Stimulated activated CD4-positive, alpha-beta T cell treated with anti-CD3 and anti-CD28 coated beads, Interleukin-15, amount 100 ng/mL, for 24 hours (primary cell): ENCODE data around the gene ADA.
"Not testable (repeated sequence)": the region's sequence is repeated elsewhere in the genome, so short reads cannot be mapped to it uniquely, and the experiment has no call there.

Experiments
- DNase-seq: peaks from one replicate; pipeline ENCODE4 v3.0.0-alpha.2; 2020

The ADA gene

DNA sequence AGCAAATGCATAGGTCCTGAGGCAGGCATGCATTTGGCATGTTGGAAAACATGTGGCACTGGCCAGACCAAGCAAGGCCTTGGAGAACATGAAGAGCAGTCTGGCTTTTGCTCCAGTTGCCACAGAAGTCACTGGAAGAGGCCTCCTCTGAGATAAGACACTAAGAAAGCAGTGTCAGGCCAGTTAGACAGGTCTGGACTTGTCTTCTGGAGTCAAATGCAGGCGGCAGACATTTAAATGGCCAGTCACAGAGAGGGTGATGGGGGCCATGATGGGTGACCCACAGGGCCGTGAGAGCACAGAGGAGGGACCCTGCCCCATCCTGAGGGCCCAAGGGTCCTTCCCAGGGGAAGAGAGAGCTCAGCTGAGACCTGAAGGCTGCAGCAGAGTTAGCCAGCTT lies 26.7 kb upstream of the ADA start:
- DNase-seq = no peak

DNA sequence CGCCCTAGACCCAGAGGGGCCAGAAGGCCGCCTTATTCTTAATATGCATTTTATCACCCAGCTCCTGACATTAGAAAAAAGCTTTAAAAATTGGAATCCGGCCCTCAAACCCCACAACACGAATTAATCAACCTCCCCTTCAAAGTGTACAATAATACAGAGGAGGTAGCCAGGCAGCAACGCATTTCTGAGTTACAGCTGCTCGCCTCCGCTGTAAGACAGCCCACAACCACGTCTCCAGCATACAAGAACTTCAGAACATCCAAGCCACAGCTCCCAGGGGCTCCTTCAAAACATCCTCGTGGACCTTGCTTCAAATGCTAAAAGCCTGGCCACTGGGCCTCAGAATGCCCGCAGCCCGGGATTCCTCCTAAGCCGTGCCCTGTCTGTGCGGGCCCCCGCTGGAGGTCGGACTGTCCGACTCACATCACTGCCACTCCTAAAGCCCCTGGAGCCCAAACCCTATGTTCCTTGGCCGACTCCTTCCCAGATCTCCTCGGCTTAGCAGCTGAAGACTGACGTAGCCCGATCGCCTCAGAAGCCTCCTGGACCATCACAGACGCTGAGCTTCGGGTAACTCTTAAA lies 20.9 kb upstream of the ADA start:
- not testable (repeated sequence) for DNase-seq

DNA sequence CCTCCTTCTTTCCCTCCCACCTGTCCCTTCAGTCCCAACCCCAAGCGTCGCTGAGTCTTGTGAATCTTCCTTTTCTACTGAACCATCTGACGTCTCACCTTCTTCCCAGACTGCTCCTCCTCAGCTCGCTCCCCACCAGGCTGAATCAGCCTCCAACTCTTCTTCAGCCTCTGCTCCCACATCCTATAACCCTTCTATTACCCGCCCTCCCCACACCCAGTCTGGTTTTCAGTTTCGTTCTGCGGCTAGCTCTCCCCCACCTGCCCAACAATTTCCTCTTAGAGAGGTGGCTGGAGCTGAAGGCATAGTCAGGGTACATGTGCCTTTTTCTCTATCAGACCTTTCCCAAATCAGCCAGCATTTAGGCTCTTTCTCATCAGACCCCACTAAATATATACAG lies 20.0 kb upstream of the ADA start:
- peak; percentile 76 for DNase-seq

DNA sequence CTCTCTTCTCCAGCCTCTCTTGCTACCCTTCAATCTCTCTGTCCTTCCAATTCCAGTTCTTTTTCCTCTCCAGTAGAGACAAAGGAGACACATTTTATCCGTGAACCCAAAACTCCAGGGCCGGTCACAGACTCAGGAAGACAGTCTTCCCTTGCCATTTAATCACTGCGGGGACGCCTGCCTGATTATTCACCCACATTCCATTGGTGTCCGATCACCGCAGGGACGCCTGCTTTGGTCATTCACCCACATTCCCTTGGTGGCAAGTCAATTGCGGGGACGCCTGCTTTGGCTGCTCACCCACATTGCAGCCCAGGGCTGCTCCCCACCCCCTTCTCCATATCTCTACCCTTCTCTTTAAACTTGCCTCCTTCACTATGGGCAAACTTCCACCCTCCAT lies 19.4 kb upstream of the ADA start:
- DNase-seq = not testable (repeated sequence)

DNA sequence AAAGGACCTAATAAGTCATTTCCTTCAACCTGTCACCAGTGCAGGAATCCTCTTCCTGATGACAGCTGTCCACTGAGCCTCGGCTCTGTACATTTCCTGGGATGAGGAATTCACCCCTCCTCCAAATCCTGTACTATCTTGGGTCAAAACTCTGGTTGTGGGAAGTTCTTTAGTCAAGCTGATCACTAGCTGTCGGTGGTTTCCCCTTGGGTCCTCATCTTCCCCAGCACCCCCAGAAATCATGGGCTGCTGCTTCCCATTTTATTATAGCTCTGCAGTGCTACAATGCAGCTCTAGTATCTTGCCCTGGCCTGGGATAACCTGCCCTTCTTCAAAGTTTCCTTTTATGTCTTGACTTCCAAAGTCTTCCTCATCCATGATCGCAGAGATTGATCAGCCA lies 14.6 kb upstream of the ADA start:
- no peak for DNase-seq

DNA sequence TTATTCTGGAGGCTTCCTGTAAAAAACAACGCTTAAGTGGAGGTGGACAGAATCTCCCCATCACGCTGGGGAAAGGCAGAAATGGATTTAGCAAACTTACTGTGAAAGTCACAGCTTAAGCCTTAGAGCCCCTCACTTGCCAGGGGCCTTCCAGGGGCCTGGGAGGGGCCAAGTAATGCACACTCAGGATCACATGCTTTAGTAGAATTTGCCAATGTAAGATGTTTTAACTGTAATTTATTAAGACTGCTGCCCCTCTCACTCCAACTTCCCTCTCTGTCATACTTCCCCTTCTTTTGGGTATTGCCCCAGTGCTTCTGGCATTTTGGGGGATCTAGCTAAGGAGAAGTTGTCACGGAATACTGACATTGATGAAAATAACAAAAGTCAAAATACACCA lies 12.6 kb upstream of the ADA start:
- DNase-seq = no peak

DNA sequence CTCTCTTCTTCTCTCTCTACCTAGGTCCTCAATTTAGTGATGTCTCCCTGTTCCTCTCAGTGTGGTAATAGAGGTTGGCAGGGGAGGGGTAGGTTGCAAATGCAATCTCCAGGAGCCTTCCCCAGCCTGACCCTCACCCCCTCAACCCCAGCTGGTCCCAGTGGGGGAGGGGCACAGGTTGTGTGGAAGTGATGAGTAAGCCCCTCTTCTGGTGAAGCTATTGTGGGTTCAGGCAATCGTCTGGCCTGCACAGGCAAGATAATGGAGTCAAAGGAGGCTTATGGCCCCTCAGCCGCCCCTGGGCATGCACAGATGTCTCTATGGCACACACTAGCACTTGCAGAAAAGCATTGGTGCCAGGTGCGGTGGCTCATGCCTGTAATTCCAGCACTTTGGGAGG lies 10.8 kb upstream of the ADA start:
- DNase-seq = no peak

DNA sequence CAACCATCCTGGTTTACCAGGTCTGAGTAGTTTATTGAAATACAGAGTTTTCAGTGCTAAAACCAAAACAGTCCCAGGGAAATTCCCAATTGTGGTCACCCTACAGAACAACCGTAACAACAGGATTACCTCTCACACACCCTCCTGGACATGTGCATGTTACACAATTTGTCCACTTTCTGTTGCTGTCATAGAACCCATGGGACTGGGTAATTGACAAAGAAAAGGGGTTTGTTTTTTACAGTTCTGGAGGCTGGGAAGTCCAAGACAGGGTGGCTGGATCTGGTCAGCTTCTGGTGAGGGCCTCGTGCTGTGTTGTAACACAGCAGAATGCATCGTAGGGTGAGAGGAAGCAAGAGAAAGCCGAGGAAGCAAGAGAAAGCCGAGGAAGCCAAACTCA lies 9.1 kb upstream of the ADA start:
- no peak for DNase-seq

DNA sequence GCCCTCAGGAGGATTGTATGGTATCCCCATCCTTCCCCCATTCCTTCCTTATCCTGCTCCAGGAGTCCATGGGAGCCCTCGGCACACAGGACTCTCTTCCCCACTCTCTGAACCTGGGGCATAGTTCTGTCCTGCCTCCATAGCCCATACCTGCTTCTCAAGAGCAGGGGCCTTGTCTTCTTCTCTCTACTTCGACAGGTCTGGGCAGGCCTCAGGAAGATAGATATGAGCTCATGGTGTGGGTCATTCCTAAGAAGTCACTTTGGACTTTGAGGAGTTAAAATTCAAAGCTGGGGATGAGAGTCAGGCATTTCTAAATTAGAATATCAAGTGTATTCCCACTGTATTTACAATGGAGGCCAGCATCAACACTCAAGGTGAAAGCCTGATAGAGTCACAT lies 8.4 kb upstream of the ADA start:
- DNase-seq = no peak

DNA sequence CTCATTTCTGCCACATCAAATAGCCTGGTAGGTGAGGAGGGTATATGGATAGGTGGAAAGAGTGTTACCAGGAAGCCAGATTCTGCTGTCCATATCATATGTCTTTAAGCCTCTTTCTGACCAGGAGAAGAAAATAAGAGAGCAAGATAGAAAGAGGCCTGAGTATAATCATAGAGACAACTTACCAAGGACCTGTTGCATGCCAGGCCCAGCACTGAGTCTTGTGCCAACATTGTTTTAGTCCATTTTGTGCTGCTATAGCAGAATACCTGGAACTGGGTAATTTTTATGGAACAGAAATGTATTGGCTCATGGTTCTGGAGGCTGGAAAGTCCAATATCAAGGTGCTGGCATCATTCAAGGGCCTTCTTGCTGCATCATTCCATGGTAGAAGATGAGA lies 7.3 kb upstream of the ADA start:
- no peak for DNase-seq

DNA sequence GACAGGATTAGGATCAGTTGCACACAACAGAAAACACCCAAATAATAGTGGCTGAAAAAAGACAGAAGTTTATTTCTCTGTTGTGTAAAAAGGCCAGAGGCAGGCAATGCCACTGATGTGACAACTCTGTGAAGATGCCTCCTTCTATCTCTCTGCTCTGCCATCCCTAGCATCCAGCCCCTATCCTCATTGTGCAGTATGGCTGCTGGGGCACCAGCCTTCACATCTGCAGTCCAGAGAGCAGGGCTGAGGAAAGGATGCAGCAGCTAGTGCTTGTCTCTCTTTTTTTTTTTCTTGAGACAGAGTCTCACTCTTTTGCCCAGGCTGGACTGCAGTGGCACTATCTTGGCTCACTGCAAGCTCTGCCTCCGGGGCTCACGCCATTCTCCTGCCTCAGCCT lies 6.4 kb upstream of the ADA start:
- DNase-seq = no peak

DNA sequence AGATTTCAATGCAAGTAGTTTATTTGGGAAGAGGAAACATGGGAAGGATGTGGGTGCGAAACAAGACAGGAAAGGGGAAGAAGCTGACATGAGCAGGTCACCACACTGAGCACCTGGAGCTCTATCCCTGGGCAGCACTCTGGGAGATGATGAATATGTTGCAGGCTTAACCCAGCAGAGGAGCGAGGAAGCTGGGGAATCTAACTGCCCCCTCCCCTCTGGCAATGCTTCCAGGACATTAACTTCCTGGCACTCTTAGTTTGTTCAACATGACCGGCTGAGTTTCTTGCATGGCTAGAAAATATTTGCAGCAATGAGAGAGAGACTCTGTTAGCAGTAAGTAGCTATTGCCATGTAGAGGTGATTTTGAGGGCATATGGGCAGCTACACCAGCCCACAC lies 4.9 kb upstream of the ADA start:
- no peak for DNase-seq

DNA sequence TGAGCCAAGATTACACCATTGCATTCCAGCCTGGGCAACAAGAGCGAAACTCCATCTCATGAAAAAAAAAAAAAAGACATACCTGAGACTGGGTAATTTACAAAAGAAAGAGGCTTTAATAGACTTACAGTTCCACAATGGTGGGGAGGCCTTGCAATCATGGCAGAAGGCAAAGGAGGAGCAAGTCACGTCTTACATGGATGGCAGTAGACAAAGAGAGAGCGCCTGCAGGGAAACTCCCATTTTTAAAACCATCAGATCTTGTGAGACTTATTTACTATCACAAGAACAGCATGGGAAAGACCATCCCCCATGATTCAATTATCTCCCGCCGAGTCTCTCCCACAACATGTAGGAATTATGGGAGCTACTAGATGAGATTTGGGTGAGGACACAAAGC lies 2.7 kb upstream of the ADA start:
- DNase-seq = not testable (repeated sequence)

DNA sequence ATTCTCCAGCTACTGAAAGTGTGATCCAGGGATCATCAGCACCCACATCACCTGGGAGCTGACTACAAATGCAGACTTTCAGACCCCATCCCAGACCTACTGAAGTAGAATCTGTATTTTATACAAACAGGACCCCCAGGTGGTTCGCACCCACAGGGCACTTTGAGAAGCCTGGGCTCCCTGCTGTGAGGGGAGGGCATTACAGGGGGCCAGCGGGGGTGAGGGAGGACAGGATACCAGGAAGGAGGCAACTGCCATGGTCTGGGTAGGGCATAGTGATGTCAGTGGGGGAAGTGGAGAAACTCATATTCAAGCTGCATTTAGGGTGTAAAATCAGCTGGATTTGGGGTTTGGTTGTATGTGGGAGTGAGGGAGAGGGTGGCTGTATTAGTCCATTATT lies 2.0 kb upstream of the ADA start:
- no peak for DNase-seq

DNA sequence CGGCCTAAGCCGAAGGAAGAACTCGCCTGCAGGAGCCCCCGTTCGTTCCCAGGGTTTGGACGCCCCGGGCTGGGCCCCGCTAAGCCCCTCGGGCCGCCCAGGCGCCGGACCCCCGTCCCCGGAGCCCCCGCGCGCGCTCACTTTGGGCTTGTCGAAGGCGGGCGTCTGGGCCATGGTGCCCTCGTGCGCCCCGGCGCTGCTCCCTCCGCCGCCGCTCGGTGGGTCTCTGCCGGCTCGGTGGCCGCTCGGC lies 140 bp downstream of the ADA start:
- DNase-seq = no peak

DNA sequence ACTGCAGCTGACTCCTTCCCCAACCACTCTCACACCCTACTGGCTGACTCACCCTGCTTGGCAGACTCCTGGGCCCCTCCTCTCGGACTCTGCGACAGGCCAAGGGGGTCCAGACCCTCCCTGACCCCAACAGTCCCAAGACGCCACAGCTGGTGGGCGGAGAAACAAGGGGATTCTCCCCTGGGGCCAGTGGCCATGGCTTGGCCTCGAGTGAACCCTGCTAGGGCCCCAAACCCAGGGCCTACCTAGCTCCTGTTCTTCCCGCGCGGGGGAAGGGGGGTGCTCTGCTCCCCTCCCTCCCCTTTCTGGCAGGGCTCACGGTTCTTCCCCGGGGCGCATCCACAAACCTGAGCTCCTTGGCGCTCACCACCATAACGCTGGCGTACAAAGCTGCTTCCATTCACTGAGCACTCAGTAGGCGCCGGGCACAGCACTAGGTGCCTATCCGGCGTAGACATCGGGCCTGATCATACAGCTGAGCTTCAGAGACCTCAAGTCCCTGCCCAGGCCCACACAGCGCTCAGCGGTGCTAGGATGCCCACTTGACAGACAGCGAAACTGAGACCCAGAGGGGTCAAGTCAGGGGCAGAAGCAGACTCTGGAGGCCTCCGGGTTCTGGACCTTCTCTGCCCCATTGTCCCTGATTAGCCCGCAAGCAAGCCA lies 597 bp downstream of the ADA start:
- DNase-seq = peak; percentile 62

DNA sequence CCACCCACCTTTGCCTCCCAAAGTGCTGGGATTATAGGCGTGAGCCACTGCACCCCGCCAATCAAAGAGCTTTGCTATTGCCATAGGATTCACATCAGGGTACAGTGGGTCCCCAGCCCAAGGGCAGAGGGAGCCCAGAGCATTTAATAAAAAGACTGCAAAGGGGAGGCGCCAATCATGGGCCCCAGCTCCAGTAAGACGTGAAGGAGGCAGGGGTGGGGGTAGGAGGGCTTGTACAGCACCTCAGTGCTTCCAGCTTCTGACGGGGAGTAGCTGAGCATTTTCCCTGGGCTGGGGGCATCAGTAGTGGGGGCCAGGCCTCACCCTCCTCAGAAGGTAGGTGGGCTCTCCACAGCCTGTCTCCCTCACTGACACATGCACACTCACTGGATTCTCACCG lies 1.5 kb downstream of the ADA start:
- no peak for DNase-seq

DNA sequence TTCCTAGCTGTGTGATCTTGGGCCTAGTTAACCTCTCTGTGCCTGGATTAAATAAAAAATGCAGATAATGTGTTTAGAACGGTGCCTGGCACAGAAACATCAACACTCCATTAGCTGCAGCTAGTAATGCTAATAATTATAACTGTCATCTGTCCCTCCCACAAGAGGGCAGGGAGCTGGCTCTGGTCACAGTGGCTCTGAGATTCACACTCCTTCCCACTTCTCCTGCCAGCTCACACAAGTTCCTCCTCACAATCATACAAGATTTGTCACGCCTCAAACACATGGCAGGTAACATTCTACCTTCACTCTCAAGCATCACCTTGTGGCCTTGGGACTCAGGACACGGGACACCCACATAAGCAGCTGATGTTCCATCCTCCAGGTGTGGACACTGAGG lies 2.4 kb downstream of the ADA start:
- DNase-seq = no peak

DNA sequence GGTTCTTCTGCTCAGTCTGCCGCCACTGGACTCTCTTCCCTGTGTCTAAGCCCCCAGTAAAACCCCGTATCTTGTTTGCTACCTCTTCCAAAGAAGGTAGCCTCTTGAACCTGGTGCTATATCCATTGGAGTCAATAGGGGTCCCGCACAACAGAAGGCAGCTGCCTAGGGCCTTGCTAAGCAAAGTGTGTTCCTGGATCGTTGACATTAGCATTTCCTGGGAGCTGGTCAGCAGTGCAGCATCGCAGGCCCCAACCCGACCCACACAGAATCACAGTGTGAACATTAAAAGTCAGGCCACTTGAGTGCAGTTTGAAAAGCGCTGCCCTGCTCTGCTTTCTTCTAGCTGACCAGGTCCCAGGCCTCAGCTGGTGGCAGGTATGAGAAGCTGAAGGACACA lies 2.9 kb downstream of the ADA start:
- DNase-seq = no peak

DNA sequence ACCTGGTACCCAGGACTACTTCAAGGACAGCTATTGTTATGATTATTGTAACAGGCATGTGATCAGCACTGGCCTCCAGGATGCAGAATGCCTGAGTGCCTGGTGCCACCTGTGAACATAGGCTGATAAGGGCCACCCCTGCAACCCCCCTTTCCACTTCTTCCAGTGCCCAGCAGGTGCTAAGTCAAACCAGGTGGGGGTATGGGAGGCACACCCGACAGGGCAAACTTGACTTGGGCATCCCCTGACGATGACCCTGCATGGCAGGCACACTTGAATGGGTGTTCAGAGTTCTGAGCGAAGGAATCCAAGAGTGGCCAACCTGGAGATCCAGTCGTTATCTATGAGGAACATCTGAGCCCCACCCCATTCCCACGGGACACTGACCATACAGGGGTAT lies 3.4 kb downstream of the ADA start:
- DNase-seq = no peak

DNA sequence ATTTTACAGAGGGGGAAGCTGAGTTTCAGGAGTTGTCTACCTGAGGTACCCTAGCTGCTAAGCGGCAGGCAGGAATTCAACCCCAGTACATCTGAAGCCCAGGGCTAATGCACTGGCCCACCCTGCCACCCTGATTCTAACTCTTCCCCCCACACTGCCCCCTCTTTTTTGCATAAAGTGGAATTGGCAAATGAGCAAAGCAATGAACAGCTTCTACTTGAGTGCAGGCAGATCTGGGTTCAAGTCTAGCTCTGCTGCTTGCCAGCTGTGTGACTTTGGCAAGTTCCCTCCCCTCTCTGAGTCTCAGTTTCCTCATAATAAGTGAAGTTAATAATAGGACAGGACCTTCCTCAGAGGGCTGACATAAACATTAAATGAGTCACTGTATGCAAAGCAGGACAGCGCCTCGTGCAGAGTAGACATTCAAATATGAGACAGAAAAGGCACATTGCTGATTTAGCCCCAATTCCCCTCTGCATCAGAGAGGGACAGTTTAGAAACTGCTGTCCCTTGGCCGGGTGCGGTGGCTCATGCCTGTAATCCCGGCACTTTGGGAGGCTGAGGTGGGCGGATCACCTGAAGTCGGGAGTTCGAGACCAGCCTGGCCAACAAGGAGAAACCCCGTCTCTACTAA lies 4.7 kb downstream of the ADA start:
- DNase-seq = peak; percentile 28

DNA sequence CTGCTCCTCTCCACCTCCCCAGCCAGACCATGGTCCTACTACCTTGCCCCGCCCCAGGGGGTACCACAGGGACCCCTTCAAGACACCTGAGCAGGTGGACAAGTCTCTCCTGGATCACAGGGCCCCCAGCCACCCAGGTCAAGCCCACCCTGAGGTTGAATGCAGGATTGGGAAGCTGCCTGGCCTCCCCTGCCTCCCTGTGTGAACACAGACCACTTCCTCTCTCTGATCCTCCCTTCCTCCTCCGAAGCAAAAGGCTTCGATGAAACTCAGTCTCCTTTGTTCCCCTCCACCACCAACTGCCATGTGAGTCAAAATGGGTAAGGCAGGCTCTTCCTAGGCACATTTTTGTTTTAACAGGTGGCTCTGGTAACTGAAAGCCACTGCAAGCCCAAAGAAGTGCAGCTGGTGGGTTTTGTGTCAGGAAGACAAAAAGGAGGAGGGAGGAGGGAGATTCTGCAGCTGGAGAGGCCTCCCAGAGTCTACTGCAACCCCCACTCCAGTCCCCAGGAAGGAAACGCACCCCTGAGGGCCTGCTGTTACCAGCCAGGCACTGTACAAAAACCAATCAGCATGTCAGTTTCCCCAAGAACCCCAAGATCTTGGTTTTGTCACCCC lies 5.4 kb downstream of the ADA start:
- peak; percentile 26 for DNase-seq

DNA sequence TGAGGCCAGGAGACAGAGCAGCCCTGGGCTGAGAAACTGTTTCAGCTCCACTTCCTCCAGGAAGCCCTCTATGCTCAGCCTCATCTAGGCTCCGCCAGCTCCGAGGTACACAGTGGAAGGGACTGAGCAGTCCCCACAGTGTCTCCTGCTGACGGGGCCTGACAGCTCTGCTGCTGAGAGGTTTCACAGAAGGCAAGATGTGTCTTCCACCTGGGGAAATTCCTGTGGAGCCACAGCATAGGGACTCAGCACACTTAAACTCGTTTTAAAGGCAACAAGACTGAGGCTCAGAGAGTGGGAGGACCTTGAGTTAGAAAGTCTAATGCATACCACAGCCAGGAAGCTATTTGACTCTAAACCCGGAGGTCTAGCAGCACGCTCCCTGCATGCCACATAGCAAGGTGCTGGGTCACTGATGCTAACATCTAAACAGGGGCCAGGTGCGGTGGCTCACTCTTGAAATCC lies 6.8 kb downstream of the ADA start:
- DNase-seq = peak; percentile 48

DNA sequence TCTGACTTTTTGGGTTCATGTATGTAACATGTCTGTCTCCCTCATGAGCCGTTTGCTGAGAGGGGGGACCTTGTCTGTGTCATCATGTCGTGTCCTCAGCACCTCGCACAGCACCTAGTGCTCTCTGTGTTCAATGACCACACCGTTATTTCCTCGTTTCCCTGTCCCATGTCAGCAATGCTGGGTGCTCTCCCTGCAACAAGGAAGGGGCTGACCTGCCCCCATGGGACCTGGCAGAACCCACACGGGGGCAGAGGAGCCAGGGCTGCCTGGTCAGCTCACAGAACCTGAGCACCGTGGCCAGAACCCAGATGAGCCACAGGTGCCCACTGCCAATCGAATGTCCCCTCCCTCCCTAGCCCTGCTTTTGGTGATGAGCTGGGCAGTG lies 7.3 kb downstream of the ADA start:
- no peak for DNase-seq
